Measurements from ENCODE around the gene CATSPERE.
"Not testable (repeated sequence)": the region's sequence is repeated elsewhere in the genome, so short reads cannot be mapped to it uniquely, and the experiment has no call there.

Gene CATSPERE

DNA sequence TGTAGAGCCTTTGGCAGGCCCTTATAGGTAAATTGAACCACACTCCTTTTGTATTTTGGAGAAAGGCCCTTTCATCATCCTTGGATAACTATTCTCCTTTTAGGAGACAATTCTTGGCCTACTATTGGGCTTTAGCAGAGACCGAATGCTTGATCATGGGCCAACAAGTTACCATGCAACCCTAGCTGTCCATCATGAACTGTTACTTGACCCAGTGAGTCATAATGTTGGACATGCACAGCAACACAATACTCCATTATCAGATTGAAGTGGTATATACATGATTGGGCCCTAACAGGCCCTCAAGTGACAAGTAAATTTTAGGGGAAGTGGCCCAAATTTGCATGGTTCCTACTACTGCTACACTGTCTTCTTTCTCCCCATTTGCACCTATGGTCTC is 84.4 kb downstream of the CATSPERE start:
- DNase-seq (ENCODE audit: low read depth): no peak
- TF ChIP-seq, protein P1, sequence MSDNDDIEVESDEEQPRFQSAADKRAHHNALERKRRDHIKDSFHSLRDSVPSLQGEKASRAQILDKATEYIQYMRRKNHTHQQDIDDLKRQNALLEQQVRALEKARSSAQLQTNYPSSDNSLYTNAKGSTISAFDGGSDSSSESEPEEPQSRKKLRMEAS (IDR thresholded peaks at IDR 0.05; ENCODE audit: low read depth, low read length): no peak
- TF ChIP-seq POLR2A (IDR thresholded peaks at IDR 0.05; ENCODE audit: extremely low read depth, insufficient read length) (no peak), MYC (IDR thresholded peaks at IDR 0.05; ENCODE audit: low read depth, low read length) (no peak)
- TF ChIP-seq, protein P2, sequence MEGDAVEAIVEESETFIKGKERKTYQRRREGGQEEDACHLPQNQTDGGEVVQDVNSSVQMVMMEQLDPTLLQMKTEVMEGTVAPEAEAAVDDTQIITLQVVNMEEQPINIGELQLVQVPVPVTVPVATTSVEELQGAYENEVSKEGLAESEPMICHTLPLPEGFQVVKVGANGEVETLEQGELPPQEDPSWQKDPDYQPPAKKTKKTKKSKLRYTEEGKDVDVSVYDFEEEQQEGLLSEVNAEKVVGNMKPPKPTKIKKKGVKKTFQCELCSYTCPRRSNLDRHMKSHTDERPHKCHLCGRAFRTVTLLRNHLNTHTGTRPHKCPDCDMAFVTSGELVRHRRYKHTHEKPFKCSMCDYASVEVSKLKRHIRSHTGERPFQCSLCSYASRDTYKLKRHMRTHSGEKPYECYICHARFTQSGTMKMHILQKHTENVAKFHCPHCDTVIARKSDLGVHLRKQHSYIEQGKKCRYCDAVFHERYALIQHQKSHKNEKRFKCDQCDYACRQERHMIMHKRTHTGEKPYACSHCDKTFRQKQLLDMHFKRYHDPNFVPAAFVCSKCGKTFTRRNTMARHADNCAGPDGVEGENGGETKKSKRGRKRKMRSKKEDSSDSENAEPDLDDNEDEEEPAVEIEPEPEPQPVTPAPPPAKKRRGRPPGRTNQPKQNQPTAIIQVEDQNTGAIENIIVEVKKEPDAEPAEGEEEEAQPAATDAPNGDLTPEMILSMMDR (IDR thresholded peaks at IDR 0.05; ENCODE audit: low read depth, low read length): no peak
- no peak overlapping the region for H3K4me3 ChIP-seq (ENCODE audit: low read depth, low read length)

DNA sequence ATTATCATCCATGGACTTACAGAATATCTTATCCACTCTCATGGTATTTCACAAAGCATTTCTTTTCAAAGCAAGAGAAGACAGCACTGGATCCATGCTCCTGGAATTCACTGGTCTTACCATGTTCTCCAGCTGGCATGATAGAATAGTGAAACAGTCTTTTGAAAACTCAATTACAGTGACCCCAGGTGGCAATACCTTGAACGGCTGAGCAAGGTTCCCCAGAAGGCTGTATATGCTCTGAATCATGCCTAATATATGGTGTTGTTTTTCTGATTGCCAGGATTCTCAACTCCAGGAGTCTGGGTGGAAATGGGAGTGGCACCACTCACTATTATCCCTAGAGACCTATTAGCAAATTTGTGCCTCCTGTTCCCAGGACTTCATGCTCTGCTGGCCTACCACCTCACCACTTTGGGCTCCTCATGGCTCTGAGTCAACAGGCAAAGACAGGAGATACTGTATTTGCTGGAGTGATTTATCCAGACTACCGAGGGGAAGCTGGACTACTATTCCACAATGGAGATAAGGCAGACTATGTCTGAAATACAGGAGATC is 87.6 kb downstream of the CATSPERE start:
- DNase-seq (ENCODE audit: low read depth): no peak
- TF ChIP-seq, protein P1 (IDR thresholded peaks at IDR 0.05; ENCODE audit: low read depth, low read length): no peak
- H3K4me3 ChIP-seq (ENCODE audit: low read depth, low read length): no peak overlapping the region

DNA sequence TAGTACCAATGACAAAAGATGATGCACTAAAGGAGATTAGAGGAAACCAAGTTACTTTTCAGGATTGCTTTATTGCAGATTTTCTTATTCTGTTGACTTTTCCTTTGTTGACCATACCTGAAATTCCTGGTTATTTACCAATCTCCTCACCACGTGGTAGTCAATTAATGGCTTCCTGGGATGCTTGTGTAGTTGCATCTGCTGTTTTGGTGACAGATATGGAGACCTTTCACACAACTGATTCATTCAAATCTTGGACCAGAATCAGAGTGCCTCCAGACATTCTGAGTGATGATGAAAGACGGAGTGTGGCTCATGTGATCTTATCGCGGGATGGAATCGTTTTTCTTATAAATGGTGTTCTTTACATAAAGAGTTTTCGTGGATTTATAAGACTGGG is 91.3 kb downstream of the CATSPERE start:
- no peak for TF ChIP-seq MYC (IDR thresholded peaks at IDR 0.05; ENCODE audit: low read depth, low read length)
- no peak for TF ChIP-seq POLR2A (IDR thresholded peaks at IDR 0.05; ENCODE audit: extremely low read depth, insufficient read length)
- TF ChIP-seq, protein P2 (IDR thresholded peaks at IDR 0.05; ENCODE audit: low read depth, low read length): no peak
- TF ChIP-seq, protein P1 (IDR thresholded peaks at IDR 0.05; ENCODE audit: low read depth, low read length): no peak
- no peak overlapping the region for H3K4me3 ChIP-seq (ENCODE audit: low read depth, low read length)
- DNase-seq (ENCODE audit: low read depth): no peak

DNA sequence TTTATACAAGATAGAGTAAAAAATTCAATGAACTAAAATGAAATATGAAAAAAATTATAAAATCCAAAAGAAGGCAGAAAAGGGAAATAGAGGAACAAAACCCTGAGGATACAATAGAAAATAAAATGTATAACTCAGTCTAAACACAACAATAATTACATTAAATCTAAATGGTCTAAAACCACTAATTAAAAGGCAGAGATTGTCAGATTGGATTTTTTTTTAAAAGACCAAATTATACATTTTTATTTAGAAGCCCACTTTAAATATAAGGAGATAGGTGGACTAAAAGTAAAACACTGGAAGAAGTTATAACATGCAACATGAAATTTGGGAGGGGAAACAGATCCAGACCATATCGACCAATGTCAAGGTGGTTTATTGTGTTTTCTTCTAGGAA is 95.2 kb downstream of the CATSPERE start:
- DNase-seq (ENCODE audit: low read depth): no peak
- TF ChIP-seq MYC (IDR thresholded peaks at IDR 0.05; ENCODE audit: low read depth, low read length) (no peak), POLR2A (IDR thresholded peaks at IDR 0.05; ENCODE audit: extremely low read depth, insufficient read length) (no peak)
- TF ChIP-seq, protein P2 (IDR thresholded peaks at IDR 0.05; ENCODE audit: low read depth, low read length): no peak
- TF ChIP-seq, protein P1 (IDR thresholded peaks at IDR 0.05; ENCODE audit: low read depth, low read length): no peak
- no peak overlapping the region for H3K4me3 ChIP-seq (ENCODE audit: low read depth, low read length)

DNA sequence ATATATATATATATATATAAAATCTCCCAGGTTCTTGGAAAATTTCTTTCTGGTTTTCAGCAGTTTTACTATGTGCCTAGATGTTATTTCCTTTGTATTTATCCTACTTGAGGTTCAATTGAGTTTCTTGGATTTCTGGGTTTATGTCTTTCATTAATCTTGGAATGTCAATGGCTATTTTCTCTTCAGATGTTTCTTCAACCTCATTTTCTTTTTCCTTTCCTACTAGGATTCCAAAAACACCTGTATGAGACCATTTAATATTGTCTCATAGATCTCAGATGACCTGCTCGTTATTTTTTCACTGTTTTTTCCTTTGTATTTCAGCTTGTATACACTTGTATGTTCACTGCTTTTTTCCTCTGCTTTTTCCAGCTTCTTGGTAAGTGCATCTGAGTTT is 96.5 kb downstream of the CATSPERE start:
- TF ChIP-seq, protein P2 (IDR thresholded peaks at IDR 0.05; ENCODE audit: low read depth, low read length): no peak
- TF ChIP-seq, protein P1 (IDR thresholded peaks at IDR 0.05; ENCODE audit: low read depth, low read length): no peak
- no peak for TF ChIP-seq MYC (IDR thresholded peaks at IDR 0.05; ENCODE audit: low read depth, low read length)
- TF ChIP-seq POLR2A (IDR thresholded peaks at IDR 0.05; ENCODE audit: extremely low read depth, insufficient read length): no peak
- no peak for DNase-seq (ENCODE audit: low read depth)
- no peak overlapping the region for H3K4me3 ChIP-seq (ENCODE audit: low read depth, low read length)

DNA sequence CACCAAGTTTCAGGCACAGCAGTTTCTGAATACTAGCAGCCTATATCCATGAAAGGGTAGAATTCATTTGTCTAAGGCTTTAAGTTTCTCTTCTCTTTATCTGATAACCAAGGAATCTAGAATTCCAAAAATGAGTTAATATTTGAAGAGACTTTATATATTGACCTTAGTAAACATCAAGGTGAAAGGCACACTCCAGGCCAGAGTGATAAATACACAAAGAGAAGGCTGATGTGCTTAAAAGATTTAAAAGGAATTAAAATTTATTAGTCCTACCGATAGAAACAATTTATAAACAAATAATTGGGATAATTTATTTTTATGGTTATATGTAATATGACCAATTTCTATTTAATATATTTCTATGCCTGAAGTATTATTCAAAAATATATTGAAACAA is 98.5 kb downstream of the CATSPERE start:
- DNase-seq (ENCODE audit: low read depth): no peak
- H3K4me3 ChIP-seq (ENCODE audit: low read depth, low read length): no peak overlapping the region
- TF ChIP-seq, protein P2 (IDR thresholded peaks at IDR 0.05; ENCODE audit: low read depth, low read length): no peak
- TF ChIP-seq MYC (IDR thresholded peaks at IDR 0.05; ENCODE audit: low read depth, low read length) (no peak), POLR2A (IDR thresholded peaks at IDR 0.05; ENCODE audit: extremely low read depth, insufficient read length) (no peak)
- TF ChIP-seq, protein P1 (IDR thresholded peaks at IDR 0.05; ENCODE audit: low read depth, low read length): no peak

DNA sequence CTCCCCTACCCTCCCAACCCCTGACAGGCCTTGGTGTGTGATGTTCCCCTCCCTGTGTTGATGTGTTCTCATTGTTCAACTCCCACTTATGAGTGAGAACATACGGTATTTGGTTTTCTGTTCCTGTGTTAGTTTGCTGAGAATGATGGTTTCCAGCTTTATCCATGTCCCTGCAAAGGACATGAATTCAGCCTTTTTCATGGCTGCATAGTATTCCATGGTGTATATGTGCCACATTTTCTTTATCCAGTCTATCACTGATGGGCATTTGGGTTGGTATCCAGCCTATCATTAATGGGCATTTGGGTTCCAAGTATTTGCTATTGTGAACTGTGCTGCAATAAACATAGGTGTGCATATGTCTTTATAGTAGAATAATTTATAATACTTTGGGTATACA is 101.8 kb downstream of the CATSPERE start:
- H3K4me3 ChIP-seq (ENCODE audit: low read depth, low read length); DNase-seq (ENCODE audit: low read depth): not testable (repeated sequence)
